ENCODE results near the gene GCA. TPM values are rescaled to one million over a fixed set of nuclear protein-coding genes. Genes with fewer than 3 reads are reported as not detected.

GCA gene
- total RNA-seq, 1 donor from 2014 or later, result 41.6 TPM

DNA sequence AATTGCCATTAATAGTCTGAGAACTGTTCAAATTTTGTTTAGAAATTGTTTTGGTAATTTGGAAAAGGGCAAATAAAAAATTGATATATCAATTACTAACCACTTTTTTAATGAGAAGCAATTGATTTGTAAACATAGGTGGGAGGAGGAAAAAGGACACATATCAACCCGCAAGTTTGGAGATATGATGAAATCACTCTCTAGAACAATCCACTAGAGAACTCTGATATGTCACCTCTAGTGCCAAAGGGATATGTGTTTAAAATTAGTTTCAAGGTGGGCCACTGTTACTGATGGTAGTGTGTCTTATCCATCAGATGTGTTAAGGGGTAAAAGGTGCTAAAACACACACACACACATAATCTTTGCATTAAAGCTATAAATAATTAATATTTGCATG lies 42.1 kb upstream of the GCA start:
- TF ChIP-seq, protein P1, sequence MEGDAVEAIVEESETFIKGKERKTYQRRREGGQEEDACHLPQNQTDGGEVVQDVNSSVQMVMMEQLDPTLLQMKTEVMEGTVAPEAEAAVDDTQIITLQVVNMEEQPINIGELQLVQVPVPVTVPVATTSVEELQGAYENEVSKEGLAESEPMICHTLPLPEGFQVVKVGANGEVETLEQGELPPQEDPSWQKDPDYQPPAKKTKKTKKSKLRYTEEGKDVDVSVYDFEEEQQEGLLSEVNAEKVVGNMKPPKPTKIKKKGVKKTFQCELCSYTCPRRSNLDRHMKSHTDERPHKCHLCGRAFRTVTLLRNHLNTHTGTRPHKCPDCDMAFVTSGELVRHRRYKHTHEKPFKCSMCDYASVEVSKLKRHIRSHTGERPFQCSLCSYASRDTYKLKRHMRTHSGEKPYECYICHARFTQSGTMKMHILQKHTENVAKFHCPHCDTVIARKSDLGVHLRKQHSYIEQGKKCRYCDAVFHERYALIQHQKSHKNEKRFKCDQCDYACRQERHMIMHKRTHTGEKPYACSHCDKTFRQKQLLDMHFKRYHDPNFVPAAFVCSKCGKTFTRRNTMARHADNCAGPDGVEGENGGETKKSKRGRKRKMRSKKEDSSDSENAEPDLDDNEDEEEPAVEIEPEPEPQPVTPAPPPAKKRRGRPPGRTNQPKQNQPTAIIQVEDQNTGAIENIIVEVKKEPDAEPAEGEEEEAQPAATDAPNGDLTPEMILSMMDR (conservative IDR thresholded peaks at IDR 0.05; ENCODE audit: low read depth, low read length), result no peak
- no peak overlapping the region for H3K4me3 ChIP-seq (ENCODE audit: low read depth, low read length)
- no peak for DNase-seq (ENCODE audit: low read depth)

DNA sequence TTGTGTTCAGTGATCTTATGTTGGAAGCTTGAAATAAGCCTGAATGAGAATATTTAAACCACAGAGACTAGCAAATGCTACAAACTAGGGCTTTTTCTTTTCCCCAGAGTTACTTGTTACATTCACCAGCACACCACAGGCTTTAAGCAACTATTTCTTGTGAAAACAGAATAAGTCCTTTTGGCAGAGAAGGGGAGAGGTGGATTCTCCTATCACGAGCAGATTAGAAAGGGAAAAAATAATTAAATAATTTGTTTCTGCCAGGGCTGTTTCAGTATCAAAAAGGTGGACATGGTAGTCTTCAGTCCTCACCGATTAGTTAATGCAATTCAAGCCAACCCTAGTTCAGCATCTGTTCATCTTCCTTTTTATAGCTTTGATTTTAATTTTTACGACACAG lies 38.0 kb upstream of the GCA start:
- no peak for DNase-seq (ENCODE audit: low read depth)
- H3K4me3 ChIP-seq (ENCODE audit: low read depth, low read length), result no peak overlapping the region
- TF ChIP-seq, protein P1 (conservative IDR thresholded peaks at IDR 0.05; ENCODE audit: low read depth, low read length), result no peak

DNA sequence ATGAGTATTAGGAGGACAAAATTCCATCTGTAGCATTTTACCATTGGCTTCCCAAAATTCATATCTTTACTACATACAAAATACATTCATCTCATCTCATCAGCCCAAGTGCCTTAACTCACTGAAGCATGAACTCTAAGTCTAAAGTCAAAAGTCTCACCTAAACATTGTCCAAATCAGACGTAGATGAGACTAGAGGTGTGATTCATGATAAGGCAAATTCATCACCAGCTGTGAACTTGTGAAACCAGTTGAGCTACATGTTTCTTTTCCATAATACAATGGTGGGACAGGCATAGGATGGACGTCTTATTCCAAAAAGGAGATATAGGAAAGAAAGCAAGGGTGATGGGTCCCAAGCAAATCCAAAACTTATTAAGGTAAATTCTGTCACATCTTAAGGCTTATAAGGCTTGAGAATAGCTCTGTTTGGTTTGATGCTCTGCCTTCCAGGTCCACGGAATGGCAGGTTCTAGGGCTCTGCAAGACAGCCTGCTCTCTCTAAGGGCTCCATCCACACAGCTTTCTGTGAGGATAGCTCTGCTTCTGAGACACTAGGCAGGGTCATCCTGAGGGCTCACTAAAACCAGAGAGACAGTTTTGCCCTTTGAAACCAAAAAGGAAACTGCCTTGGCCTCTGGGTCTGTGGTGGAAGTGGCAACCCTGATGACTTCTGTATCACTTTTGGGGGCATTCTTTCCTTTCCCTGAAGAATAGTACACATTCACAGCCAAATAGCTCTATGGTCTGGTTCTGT lies 35.0 kb upstream of the GCA start:
- no peak overlapping the region for H3K4me3 ChIP-seq (ENCODE audit: low read depth, low read length)
- no peak for DNase-seq (ENCODE audit: low read depth)
- TF ChIP-seq, protein P1 (conservative IDR thresholded peaks at IDR 0.05; ENCODE audit: low read depth, low read length), result no peak

DNA sequence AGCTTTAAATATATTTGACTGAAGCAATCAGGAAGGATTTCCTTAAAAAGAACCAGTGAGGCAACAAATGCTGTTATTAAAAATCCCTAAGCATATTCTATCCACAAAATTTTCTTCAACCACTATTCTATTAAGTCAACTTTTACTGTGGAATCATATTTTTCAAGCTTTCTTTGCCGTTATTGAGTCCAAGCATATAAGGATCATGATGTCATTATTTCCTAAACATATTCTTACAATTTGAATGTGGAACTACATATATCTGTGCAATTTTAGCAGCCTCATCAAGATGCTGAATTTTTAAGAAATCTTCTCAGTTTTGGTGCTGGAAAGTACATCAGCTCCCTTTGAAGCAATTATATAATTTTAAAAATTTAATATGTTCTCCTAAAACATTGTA lies 31.1 kb upstream of the GCA start:
- no peak for DNase-seq (ENCODE audit: low read depth)
- no peak overlapping the region for H3K4me3 ChIP-seq (ENCODE audit: low read depth, low read length)
- TF ChIP-seq, protein P1 (conservative IDR thresholded peaks at IDR 0.05; ENCODE audit: low read depth, low read length), result no peak

DNA sequence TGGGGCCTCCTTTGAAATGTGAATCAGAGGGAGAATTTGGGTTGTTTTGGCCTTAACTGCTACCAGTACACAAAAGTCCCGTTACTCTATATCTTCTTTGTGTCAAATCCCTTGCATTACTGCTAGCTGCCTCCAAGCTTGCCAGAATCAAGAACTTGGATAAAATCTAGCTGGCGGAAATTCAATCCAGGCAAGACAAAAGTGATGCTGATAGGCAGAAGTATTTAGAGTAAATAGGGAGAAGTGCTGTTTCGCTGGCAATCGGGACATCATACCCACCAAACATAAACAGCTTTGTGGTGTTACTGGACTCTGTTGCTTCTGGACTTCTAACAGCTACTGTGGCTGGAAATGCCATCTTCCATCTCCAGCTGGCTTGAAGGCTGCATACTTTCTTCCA lies 28.0 kb upstream of the GCA start:
- DNase-seq (ENCODE audit: low read depth), result no peak
- TF ChIP-seq, protein P1 (conservative IDR thresholded peaks at IDR 0.05; ENCODE audit: low read depth, low read length), result no peak
- H3K4me3 ChIP-seq (ENCODE audit: low read depth, low read length), result no peak overlapping the region

DNA sequence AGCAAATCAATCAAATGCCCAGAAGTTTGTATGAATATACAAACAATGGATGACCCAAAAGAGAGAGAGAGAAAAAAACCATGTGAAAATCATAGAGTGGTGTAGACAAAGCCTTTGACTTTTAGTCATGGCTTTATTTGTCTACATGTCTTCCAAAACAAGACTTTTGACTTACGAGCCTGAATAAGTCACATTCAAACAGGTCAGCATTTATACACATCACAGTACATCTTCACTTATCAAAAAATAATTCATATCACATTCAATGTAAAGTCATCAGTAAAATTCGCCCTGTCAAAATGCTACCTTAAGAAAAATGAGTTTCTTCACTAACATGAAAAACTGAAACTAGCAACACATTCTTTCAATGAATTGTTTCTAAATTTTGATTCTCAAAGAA lies 27.3 kb upstream of the GCA start:
- TF ChIP-seq, protein P1 (conservative IDR thresholded peaks at IDR 0.05; ENCODE audit: low read depth, low read length), result no peak
- H3K4me3 ChIP-seq (ENCODE audit: low read depth, low read length), result no peak overlapping the region
- DNase-seq (ENCODE audit: low read depth), result no peak

Measured in epithelial cell of proximal tubule (primary cell).